HepG2 (cell line): ENCODE results near the gene IWS1. TPM values are rescaled to one million over a fixed set of nuclear protein-coding genes. Genes with fewer than 3 reads are reported as not detected.

Experiments used
- CBX1 ChIP-seq: IDR thresholded peaks from one replicate; pipeline ENCODE4 v1.6.1; 2016; ENCODE audit warnings: antibody characterized with exemption, low read depth
- EED ChIP-seq: sonication (generic); formaldehyde crosslinking; IDR thresholded peaks from 2 replicates; pipeline ENCODE4 v1.5.0; 2020; ENCODE audit warnings: mild to moderate bottlenecking, missing genetic modification reagents
- FOSL2 ChIP-seq: sonication (generic); formaldehyde crosslinking; IDR thresholded peaks from 2 replicates; pipeline ENCODE4 v1.4.0; 2020; ENCODE audit warnings: missing genetic modification reagents
- MLLT10 ChIP-seq: sonication (generic); formaldehyde crosslinking; IDR thresholded peaks from 2 replicates; pipeline ENCODE4 v1.4.0; 2020; ENCODE audit warnings: missing genetic modification reagents
- NFIC ChIP-seq: IDR thresholded peaks from 2 replicates; pipeline ENCODE4 v1.6.1; 2012; ENCODE audit warnings: mild to moderate bottlenecking, low read length, inconsistent platforms
- NR2F1 ChIP-seq, 2 experiments: fragments of 450-650 bp in 1 of 2; formaldehyde crosslinking in 1 of 2; IDR thresholded peaks; 2 replicates each; pipeline versions ENCODE4 v1.5.0 to v1.6.1; 2016 to 2020; ENCODE audit warnings: mild to moderate bottlenecking in 1 of 2, missing compliant biosample characterization in 1 of 2, missing genetic modification reagents in 1 of 2, moderate library complexity in 1 of 2
- NR2F2 ChIP-seq: IDR thresholded peaks from 2 replicates; pipeline ENCODE4 v1.6.1; 2012; ENCODE audit warnings: low read depth, inconsistent platforms, borderline replicate concordance
- RXRA ChIP-seq: sonication (generic); formaldehyde crosslinking; IDR thresholded peaks from 2 replicates; pipeline ENCODE4 v1.5.1; 2020; ENCODE audit warnings: missing genetic modification reagents
- SRSF4 ChIP-seq: fragments of 200-400 bp; formaldehyde crosslinking; IDR thresholded peaks from one replicate; pipeline ENCODE4 v1.6.1; 2018; ENCODE audit warnings: mild to moderate bottlenecking, low read depth, low read length, moderate library complexity; ENCODE audit not compliant: poor library complexity, severe bottlenecking
- THYN1 ChIP-seq: sonication (generic); formaldehyde crosslinking; IDR thresholded peaks from 2 replicates; pipeline ENCODE4 v1.8.1; 2023; ENCODE audit warnings: low read depth, mild to moderate bottlenecking, moderate library complexity, missing genetic modification reagents, borderline replicate concordance
- YEATS2 ChIP-seq: sonication (generic); formaldehyde crosslinking; IDR thresholded peaks from 2 replicates; pipeline ENCODE4 v1.4.0; 2020; ENCODE audit warnings: missing genetic modification reagents, borderline replicate concordance
- ZKSCAN1 ChIP-seq: fragments of 150-350 bp; IDR thresholded peaks from 2 replicates; pipeline ENCODE4 v1.6.1; 2014; ENCODE audit warnings: low read length
- ZMAT3 ChIP-seq: sonication (generic); formaldehyde crosslinking; conservative IDR thresholded peaks from 2 replicates; pipeline ENCODE4 v1.7.0; 2021; ENCODE audit warnings: missing genetic modification reagents
- ZNF20 ChIP-seq: sonication (generic); formaldehyde crosslinking; IDR thresholded peaks from 2 replicates; pipeline ENCODE4 v1.4.0; 2020; ENCODE audit warnings: mild to moderate bottlenecking, moderate library complexity, missing genetic modification reagents
- ZNF253 ChIP-seq: sonication (generic); formaldehyde crosslinking; IDR thresholded peaks from 2 replicates; pipeline ENCODE4 v1.8.0; 2022; ENCODE audit warnings: mild to moderate bottlenecking, missing genetic modification reagents, borderline replicate concordance
- ZNF343 ChIP-seq: sonication (generic); formaldehyde crosslinking; IDR thresholded peaks from 2 replicates; pipeline ENCODE4 v1.4.0; 2020; ENCODE audit warnings: mild to moderate bottlenecking, missing genetic modification reagents
- ZNF552 ChIP-seq: sonication (generic); formaldehyde crosslinking; IDR thresholded peaks from 2 replicates; pipeline ENCODE4 v1.9.0; 2022; ENCODE audit warnings: missing genetic modification reagents, mild to moderate bottlenecking, borderline replicate concordance
- ZNF569 ChIP-seq: sonication (generic); formaldehyde crosslinking; IDR thresholded peaks from 2 replicates; pipeline ENCODE4 v1.5.0; 2020; ENCODE audit warnings: mild to moderate bottlenecking, missing genetic modification reagents, moderate library complexity, borderline replicate concordance
- ZNF616 ChIP-seq: sonication (generic); formaldehyde crosslinking; IDR thresholded peaks from 2 replicates; pipeline ENCODE4 v1.5.0; 2020; ENCODE audit warnings: low read depth, mild to moderate bottlenecking, missing genetic modification reagents
- polyA plus RNA-seq, 8 experiments: library from polyadenylated mRNA; depleted of rRNA in 3 of 8; stranded (reverse) in 7 of 8; unstranded in 1 of 8; fragments of >200 nt; fragmentation: Illumina TruSeq in 4 of 8; extraction: Trizol in 4 of 8; gene quantifications; 2 replicates each; pipeline versions ENCODE4 v1.2.1 to v1.2.3, GENCODE V29; 2011 to 2016; ENCODE audit warnings: low read depth in 4 of 8, missing spikeins in 1 of 8, mixed read lengths in 1 of 8; ENCODE audit not compliant: insufficient read depth in 1 of 8
- total RNA-seq, 5 experiments: library from RNA; depleted of rRNA; stranded (reverse); fragments of >200 nt; fragmentation: Illumina TruSeq; extraction: Trizol; gene quantifications; 2 replicates each; pipeline ENCODE4 v1.2.3, GENCODE V29; 2016; ENCODE audit warnings: low read depth in 1 of 5
- TF ChIP-seq, protein P1 (sequence below): sonication (generic); formaldehyde crosslinking; IDR thresholded peaks from 2 replicates; pipeline ENCODE4 v1.5.0; 2020; ENCODE audit warnings: missing genetic modification reagents, mild to moderate bottlenecking, borderline replicate concordance
- TF ChIP-seq, protein P2 (sequence below): sonication (generic); formaldehyde crosslinking; IDR thresholded peaks from 2 replicates; pipeline ENCODE4 v1.5.1; 2020; ENCODE audit warnings: missing genetic modification reagents, mild to moderate bottlenecking, borderline replicate concordance
- TF ChIP-seq, protein P3 (sequence below): sonication (generic); formaldehyde crosslinking; IDR thresholded peaks from 2 replicates; pipeline ENCODE4 v1.5.1; 2020; ENCODE audit warnings: mild to moderate bottlenecking, missing genetic modification reagents

Gene IWS1
- total and polyA plus RNA-seq, 2 of the 13 experiments (the other 11 are each of a cell fraction or from before 2014, with no cell fraction given) = 28.9 to 62.3 TPM

DNA sequence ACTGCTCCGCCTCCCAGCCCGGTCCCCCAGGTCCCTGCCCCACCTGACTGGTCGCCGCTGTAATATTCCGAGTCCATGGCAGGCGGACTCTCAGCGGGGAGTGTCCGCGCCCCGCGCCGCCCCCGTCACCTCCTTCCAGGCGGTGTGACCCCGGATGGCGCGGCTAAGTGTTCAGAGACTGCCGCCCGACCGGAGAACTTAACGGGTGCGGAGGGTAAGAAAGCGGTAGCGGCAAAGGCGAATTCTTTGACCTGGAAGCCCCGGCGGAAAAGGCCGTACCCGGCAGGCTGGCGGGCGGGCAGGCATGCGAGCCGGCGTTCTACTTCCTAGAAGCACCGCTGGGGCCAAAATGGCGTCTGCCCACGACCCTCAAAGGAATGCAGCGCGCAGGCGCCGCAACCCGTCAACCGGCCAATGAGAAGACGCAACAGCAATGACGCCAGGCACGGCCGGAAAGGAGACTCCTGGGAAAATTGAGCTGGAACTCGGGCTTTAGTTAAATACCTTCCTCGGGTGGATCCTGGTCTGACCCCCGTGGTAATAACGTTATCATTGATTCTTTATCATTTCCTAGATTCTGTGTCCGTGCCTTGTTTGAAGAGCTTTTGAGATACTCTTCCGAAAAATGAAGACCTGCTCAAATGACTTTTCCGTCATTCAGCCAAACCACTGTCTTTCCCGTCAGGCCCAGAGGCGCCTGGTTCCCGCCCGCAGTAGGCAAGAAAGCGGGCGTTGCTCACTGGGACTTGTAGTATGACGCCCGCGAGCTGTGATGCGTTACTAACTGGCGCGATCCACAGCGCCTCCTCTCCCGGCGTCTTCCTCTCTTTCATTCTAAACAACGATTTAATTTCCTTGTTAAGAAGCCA lies at the start of gene IWS1 (continued):
- TF ChIP-seq, protein P1, sequence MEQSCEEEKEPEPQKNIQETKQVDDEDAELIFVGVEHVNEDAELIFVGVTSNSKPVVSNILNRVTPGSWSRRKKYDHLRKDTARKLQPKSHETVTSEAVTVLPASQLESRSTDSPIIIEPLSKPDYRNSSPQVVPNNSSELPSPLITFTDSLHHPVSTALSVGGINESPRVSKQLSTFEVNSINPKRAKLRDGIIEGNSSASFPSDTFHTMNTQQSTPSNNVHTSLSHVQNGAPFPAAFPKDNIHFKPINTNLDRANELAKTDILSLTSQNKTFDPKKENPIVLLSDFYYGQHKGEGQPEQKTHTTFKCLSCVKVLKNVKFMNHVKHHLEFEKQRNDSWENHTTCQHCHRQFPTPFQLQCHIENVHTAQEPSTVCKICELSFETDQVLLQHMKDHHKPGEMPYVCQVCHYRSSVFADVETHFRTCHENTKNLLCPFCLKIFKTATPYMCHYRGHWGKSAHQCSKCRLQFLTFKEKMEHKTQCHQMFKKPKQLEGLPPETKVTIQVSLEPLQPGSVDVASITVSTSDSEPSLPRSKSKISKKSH = peak; percentile 69; the same call in 1 of the 2 replicates
- TF ChIP-seq EED (CRISPR knock-in tag) (no peak; the same call in 1 of the 2 replicates), NFIC (peak; percentile 33; the same call in 1 of the 2 replicates), ZNF569 (CRISPR knock-in tag) (0 out of 2 replicates have a peak, but pooled peaks have one; percentile 74), MLLT10 (CRISPR knock-in tag) (no peak), NR2F2 (peak; percentile 37; the same call in 1 of the 2 replicates), SRSF4 (no peak), FOSL2 (peak; percentile 42), YEATS2 (CRISPR knock-in tag) (peak; percentile 90), ZNF20 (no peak; the same call in 1 of the 2 replicates), ZNF253 (CRISPR knock-in tag) (no peak; the same call in 1 of the 2 replicates), ZMAT3 (CRISPR knock-in tag) (peak; percentile 89; the same call in 1 of the 2 replicates), THYN1 (no peak), ZKSCAN1 (no peak), ZNF616 (CRISPR knock-in tag) (peak; percentile 68), ZNF552 (CRISPR knock-in tag) (no peak; the same call in 1 of the 2 replicates), ZNF343 (peak; percentile 80; the same call in 1 of the 2 replicates), CBX1 (peak; percentile 28), RXRA (peak; percentile 58; the same call in 1 of the 2 replicates), NR2F1 (CRISPR knock-in tag; IDR thresholded peaks at IDR 0.05) (peak; percentile 42 to 63; a peak in 3 of 4 replicates)
- TF ChIP-seq, protein P2, sequence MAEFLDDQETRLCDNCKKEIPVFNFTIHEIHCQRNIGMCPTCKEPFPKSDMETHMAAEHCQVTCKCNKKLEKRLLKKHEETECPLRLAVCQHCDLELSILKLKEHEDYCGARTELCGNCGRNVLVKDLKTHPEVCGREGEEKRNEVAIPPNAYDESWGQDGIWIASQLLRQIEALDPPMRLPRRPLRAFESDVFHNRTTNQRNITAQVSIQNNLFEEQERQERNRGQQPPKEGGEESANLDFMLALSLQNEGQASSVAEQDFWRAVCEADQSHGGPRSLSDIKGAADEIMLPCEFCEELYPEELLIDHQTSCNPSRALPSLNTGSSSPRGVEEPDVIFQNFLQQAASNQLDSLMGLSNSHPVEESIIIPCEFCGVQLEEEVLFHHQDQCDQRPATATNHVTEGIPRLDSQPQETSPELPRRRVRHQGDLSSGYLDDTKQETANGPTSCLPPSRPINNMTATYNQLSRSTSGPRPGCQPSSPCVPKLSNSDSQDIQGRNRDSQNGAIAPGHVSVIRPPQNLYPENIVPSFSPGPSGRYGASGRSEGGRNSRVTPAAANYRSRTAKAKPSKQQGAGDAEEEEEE (CRISPR knock-in tag) = no peak
- TF ChIP-seq, protein P3, sequence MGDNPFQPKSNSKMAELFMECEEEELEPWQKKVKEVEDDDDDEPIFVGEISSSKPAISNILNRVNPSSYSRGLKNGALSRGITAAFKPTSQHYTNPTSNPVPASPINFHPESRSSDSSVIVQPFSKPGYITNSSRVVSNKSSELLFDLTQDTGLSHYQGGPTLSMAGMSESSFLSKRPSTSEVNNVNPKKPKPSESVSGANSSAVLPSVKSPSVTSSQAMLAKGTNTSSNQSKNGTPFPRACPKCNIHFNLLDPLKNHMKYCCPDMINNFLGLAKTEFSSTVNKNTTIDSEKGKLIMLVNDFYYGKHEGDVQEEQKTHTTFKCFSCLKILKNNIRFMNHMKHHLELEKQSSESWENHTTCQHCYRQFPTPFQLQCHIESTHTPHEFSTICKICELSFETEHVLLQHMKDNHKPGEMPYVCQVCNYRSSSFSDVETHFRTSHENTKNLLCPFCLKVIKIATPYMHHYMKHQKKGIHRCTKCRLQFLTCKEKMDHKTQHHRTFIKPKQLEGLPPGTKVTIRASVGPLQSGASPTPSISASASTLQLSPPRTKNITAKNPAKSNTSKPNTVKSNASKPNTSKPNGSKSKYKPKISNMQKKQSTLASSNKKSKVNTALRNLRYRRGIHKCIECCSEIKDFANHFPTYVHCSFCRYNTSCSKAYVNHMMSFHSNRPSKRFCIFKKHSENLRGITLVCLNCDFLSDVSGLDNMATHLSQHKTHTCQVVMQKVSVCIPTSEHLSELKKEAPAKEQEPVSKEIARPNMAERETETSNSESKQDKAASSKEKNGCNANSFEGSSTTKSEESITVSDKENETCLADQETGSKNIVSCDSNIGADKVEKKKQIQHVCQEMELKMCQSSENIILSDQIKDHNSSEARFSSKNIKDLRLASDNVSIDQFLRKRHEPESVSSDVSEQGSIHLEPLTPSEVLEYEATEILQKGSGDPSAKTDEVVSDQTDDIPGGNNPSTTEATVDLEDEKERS (CRISPR knock-in tag) = peak; percentile 97
